ENCODE data around the gene FOXP3. TPM values are rescaled to one million over a fixed set of nuclear protein-coding genes. Genes with fewer than 3 reads are reported as not detected.

Gene FOXP3
- total RNA-seq, 6 donors from 2014 or later: 0.23 to 0.54 TPM; not detected in 4

DNA sequence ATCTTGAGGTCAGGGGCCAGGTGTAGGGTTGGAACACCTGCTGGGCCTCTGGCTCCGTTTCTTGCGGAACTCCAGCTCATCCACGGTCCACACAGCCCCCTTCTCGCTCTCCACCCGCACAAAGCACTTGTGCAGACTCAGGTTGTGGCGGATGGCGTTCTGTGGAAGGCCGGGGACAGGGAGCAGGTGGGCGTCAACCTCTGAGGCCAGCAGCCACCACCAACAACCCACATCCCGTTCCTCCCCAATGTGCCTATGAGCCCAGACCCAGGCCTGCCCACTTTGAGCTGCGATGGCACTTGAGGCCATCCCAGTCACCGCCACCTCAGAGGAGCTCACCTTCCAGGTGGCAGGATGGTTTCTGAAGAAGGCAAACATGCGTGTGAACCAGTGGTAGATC, 13.2 kb downstream of the FOXP3 start:
- TF ChIP-seq EP300 (IDR thresholded peaks at IDR 0.05) (no peak), POLR2AphosphoS5 (IDR thresholded peaks at IDR 0.05) (no peak)
- TF ChIP-seq, protein P1, sequence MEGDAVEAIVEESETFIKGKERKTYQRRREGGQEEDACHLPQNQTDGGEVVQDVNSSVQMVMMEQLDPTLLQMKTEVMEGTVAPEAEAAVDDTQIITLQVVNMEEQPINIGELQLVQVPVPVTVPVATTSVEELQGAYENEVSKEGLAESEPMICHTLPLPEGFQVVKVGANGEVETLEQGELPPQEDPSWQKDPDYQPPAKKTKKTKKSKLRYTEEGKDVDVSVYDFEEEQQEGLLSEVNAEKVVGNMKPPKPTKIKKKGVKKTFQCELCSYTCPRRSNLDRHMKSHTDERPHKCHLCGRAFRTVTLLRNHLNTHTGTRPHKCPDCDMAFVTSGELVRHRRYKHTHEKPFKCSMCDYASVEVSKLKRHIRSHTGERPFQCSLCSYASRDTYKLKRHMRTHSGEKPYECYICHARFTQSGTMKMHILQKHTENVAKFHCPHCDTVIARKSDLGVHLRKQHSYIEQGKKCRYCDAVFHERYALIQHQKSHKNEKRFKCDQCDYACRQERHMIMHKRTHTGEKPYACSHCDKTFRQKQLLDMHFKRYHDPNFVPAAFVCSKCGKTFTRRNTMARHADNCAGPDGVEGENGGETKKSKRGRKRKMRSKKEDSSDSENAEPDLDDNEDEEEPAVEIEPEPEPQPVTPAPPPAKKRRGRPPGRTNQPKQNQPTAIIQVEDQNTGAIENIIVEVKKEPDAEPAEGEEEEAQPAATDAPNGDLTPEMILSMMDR (IDR thresholded peaks at IDR 0.05): no peak
- peaks cover 0 to 37% (median 13%) of the 10 kb centered on the region in 4 donors for H3K36me3 ChIP-seq
- 87% methylated on average over 13 of the region's 13 CpGs; no CpG with 5 or more reads in 1 of the 2 donors for WGBS, 2 donors
- no peaks in the 10 kb centered on the region for H3K4me1 ChIP-seq
- no peak overlapping the region for H3K4me3 ChIP-seq
- no peak for ATAC-seq (ENCODE audit: low FRiP score in 2 of 2)
- no peak for DNase-seq
- H3K27ac ChIP-seq: no peak overlapping the region
- H3K27me3 ChIP-seq: no peaks in the 10 kb centered on the region
- no peaks in the 10 kb centered on the region for H3K9me3 ChIP-seq

DNA sequence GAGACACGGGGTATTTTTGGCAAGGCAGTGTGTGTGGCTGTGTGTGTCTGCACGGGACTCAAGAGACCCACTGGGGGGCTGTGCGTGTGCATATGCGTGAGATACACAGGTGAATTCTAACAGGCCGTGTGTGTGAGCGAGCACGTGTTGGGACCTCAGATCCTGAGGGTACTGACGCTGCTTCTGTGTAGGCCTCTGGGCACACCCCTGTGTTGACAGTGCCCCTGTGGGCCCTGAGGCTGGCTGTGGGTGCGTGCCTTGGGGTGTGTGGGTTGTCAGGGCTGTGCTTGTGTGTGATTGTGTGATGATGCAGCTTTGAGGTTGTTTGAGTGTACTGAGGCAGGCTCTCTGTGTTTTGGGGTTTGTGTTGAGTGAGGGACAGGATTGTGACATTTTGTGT, 13.9 kb downstream of the FOXP3 start:
- Histone ChIP-seq H3K27ac (no peak overlapping the region), H3K27me3 (no peaks in the 10 kb centered on the region), H3K4me1 (no peaks in the 10 kb centered on the region), H3K4me3 (no peak overlapping the region), H3K9me3 (no peaks in the 10 kb centered on the region), H3K36me3 (peaks cover 0 to 42% (median 14%) of the 10 kb centered on the region in 4 donors)
- WGBS, 2 donors: 81 to 92% methylated on average over 8 to 9 of the region's 9 CpGs
- DNase-seq (no peak), ATAC-seq (ENCODE audit: low FRiP score in 2 of 2) (no peak)
- TF ChIP-seq POLR2AphosphoS5 (IDR thresholded peaks at IDR 0.05): no peak
- no peak for TF ChIP-seq EP300 (IDR thresholded peaks at IDR 0.05)
- TF ChIP-seq, protein P1 (IDR thresholded peaks at IDR 0.05): no peak

DNA sequence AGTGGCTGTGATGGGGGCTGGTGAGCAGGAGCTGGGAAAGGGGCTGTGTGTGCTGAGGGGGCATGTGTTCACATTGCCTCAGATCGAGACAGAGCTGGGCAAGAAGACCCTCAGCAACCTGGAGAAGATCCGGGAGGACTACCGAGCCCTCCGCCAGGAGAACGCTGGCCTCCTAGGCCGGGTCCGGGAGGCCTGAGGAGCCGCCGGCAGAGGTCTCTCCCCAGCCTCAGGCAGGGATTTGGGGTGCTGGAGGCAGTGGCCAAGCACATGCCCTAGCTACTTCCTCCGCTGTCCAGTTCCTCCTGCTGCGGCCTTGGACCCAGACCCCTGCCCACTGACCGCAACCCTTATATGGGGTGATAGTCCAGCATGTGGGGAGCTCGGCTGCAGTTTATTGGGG, 14.4 kb downstream of the FOXP3 start:
- Histone ChIP-seq H3K36me3 (peaks cover 0 to 45% (median 16%) of the 10 kb centered on the region in 4 donors), H3K27ac (no peak overlapping the region), H3K4me3 (no peak overlapping the region), H3K4me1 (no peaks in the 10 kb centered on the region), H3K27me3 (no peaks in the 10 kb centered on the region), H3K9me3 (no peaks in the 10 kb centered on the region)
- no peak for DNase-seq
- ATAC-seq (ENCODE audit: low FRiP score in 2 of 2): no peak
- TF ChIP-seq POLR2AphosphoS5 (IDR thresholded peaks at IDR 0.05): no peak
- TF ChIP-seq POLR2A (IDR thresholded peaks at IDR 0.05): no peak
- TF ChIP-seq EP300 (IDR thresholded peaks at IDR 0.05): no peak
- TF ChIP-seq, protein P1 (IDR thresholded peaks at IDR 0.05): no peak
- WGBS, 2 donors: 91 to 93% methylated on average over 4 to 13 of the region's 13 CpGs

DNA sequence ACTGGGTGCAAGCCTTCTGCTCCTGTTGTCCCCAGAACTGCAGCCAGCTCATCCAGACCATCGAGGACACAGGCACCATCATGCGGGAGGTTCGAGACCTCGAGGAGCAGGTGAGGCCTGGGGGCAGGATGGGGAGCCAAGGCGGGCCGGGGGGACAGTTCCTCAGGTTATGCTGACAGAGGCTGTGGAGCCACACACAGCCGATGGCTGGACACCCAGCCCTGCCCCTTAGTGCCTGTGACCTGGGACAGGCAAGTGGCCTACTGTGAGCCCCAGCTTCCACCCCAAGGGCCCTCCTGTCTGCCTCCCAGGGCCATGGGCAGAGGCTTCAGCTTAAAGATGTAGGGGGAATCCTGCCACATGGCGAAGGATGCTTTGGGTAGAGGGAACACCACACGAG, 14.9 kb downstream of the FOXP3 start:
- no peak overlapping the region for H3K4me3 ChIP-seq
- WGBS, 2 donors: 85% methylated on average over 7 of the region's 9 CpGs; no CpG with 5 or more reads in 1 of the 2 donors
- no peaks in the 10 kb centered on the region for H3K27me3 ChIP-seq
- H3K36me3 ChIP-seq: peaks cover 0 to 50% (median 18%) of the 10 kb centered on the region in 4 donors
- DNase-seq (no peak), ATAC-seq (ENCODE audit: low FRiP score in 2 of 2) (no peak)
- H3K9me3 ChIP-seq: no peaks in the 10 kb centered on the region
- H3K4me1 ChIP-seq: no peaks in the 10 kb centered on the region
- H3K27ac ChIP-seq: no peak overlapping the region
- TF ChIP-seq POLR2A (IDR thresholded peaks at IDR 0.05) (no peak), EP300 (IDR thresholded peaks at IDR 0.05) (no peak), POLR2AphosphoS5 (IDR thresholded peaks at IDR 0.05) (no peak)
- TF ChIP-seq, protein P1 (IDR thresholded peaks at IDR 0.05): no peak

DNA sequence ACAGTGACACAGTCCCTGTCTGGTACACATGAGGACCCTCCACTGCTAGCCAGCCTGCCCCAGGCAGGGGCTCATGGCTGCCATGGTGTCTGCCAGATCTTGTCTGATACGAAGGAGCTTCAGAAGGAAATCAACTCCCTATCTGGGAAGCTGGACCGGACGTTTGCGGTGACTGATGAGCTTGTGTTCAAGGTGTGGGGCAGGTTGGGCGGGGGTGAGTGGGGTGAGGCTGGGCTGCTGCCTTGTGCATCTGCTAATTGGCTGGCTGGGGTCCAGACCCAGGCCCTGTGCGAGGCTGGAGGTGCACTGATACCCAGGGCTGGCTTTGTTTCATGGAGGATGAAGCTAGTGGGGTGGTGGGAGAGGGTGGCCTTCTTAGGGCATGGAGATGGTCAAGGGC, 15.4 kb downstream of the FOXP3 start:
- Histone ChIP-seq H3K4me3 (no peak overlapping the region), H3K27me3 (no peaks in the 10 kb centered on the region), H3K9me3 (no peaks in the 10 kb centered on the region), H3K4me1 (no peaks in the 10 kb centered on the region), H3K27ac (no peak overlapping the region), H3K36me3 (peaks cover 0 to 53% (median 19%) of the 10 kb centered on the region in 4 donors)
- DNase-seq (no peak), ATAC-seq (ENCODE audit: low FRiP score in 2 of 2) (no peak)
- 88 to 93% methylated on average over 2 to 6 of the region's 6 CpGs for WGBS, 2 donors
- TF ChIP-seq, protein P1 (IDR thresholded peaks at IDR 0.05): no peak
- TF ChIP-seq POLR2AphosphoS5 (IDR thresholded peaks at IDR 0.05) (no peak), POLR2A (IDR thresholded peaks at IDR 0.05) (no peak), EP300 (IDR thresholded peaks at IDR 0.05) (no peak)

Measured in upper lobe of left lung (tissue), 6 donors.